HG03432 (cell line): Measurements from ENCODE around the gene MYADML2.

Experiments used
- ATAC-seq: cut with Tn5 transposase; IDR thresholded peaks from one replicate; pipeline ENCODE4 v1.9.1; 2021; ENCODE audit warnings: mild to moderate bottlenecking, moderate library complexity; ENCODE audit not compliant: unreplicated experiment

MYADML2 gene

DNA sequence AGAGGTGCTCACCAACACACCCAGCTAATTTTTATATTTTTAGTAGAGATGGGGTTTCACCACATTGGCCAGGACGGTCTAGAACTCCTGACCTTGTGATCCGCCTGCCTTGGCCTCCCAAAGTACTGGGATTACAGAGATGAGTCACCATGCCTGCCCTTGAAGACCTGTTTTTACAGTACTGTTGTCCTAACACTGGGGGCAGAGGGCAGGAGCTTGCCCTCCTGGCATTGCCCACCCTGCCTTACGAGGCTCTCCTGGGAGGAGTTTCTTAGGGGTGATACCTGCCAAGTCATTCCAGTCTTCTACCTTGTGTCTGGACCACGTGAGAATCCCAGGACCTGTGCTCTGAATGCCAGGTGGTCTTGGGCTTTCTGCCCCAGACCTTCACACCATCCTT lies 33.1 kb upstream of the MYADML2 start:
- ATAC-seq = no peak

DNA sequence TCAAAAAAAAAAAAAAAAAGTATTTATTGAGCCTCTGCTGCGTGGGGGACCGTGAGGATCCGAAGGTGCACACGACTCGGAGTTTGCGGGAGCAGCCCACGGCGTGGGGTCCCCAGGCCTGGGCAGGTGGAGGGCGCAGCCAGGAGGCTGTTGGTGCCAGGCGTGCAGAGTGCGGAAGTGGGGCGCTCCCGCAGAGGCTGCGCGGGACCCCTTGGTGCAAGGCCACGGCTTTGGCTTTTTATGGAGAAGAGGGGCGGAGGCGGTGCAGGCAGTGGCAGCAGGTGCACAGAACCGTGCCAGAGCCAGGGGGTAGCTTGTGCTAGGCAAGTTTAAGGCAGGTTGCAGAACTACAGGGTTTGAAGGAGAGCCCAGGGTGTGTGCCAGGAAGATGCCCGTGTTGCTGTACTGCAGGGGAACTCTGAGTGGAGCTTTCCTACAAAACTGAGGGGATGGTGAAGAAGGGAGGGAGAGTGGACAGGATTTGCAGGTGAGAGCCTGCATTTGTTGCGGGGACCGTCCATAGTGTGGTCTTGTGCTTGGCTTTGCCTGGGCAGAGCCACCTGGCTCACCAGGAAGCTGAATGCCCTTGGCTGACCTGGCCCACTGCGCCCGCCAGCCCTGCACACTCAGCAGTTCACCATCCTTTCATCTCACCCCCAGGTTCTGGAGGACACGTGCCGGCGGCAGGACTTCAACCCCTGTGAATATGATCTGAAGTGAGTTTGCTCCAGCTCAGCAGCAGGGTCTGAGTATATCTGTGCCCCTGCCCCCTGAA lies 31.7 kb upstream of the MYADML2 start:
- no peak for ATAC-seq

DNA sequence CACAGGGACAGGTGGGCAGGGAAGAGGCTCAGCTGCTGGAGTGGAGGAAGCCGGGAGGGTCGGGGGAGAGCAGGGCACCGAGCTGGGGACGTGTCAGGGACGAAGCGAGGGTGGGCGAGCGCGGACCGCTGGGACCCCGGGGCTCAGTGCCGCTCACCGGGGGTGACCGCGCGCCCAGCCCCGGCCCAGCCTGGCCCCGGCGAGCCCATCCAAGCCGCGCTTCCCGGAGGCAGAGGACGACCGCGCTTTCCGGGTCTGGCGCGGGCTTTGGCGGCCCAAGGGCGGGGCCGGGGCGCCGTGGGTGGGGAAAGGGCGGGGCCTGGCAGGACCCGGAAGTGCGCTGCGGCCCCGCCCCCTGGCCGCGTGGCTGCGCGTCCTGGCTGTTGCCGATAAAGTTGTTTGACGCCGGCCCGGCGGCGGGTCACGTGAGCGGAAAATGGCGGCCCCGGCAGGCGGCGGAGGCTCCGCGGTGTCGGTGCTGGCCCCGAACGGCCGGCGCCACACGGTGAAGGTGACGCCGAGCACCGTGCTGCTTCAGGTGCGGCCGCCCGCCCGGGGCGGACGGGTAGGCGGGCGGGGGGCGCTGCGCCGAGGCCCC lies 30.3 kb upstream of the MYADML2 start, which contains the start of gene ASPSCR1:
ASPSCR1 (plus strand) TSS at position 419 of the 598 bp plus-strand sequence; CDS start at position 437, 18 bp downstream.
- ATAC-seq = peak; percentile 85

DNA sequence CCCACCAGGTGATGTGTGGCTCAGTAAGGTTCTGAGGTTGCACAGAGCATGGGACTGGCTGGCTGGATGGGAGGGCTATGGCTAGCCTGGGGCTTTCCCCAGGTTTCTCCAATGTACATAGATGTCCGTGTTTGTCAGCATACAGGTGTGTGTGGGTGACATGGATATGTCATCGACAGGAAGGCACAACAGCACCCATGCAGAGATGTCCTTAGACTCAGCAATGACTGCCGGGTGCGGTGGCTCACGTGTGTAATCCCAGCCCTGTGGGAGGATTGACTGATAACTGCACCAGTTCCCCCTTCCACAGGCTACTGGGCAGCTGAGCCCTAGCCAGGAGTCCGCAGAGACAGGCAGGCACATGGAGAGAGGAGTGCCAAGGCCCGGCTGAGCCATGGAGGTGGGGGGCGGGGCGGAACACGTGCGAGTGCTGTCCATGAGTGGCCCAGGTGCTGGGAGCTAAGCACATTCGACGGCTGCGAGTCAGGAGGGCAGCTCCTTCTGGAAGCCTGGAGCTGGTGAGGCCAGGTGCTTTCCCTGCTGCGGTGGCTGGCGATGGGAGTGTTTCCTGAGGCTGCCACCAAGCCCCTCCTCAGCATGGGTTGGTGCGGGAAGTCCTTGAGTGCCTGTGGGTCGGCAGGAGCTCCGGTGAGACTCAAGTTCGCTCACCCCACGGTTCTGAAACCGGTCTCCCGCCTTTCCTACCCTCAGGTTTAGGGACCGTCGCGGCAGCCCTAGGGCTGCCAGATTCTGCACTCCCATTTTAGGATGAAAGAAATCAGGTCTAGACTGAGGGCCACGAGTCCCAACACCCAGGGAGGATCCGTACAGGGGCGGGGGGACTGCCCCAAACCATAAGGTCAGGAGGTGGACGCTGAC lies 29.5 kb upstream of the MYADML2 start:
- ATAC-seq = peak; percentile 3

DNA sequence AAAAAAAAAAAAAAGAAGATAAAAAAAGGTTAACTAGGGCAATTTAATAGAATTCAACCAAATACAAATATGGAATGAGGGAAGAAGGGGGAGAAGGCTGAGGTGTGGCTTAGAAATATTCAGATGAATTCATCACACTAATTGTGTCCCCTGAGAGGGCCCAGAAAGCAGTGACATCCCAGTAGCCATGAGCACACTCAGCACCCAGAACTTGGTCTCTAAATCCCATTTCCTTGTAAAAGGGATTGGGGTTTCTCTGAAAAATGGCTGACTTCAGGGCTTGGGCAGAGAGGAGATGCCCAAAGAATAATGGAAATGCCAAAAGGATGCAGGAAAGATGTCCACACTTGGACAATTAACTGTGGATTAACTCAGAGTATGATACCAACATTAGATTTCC lies 26.4 kb upstream of the MYADML2 start:
- no peak for ATAC-seq

DNA sequence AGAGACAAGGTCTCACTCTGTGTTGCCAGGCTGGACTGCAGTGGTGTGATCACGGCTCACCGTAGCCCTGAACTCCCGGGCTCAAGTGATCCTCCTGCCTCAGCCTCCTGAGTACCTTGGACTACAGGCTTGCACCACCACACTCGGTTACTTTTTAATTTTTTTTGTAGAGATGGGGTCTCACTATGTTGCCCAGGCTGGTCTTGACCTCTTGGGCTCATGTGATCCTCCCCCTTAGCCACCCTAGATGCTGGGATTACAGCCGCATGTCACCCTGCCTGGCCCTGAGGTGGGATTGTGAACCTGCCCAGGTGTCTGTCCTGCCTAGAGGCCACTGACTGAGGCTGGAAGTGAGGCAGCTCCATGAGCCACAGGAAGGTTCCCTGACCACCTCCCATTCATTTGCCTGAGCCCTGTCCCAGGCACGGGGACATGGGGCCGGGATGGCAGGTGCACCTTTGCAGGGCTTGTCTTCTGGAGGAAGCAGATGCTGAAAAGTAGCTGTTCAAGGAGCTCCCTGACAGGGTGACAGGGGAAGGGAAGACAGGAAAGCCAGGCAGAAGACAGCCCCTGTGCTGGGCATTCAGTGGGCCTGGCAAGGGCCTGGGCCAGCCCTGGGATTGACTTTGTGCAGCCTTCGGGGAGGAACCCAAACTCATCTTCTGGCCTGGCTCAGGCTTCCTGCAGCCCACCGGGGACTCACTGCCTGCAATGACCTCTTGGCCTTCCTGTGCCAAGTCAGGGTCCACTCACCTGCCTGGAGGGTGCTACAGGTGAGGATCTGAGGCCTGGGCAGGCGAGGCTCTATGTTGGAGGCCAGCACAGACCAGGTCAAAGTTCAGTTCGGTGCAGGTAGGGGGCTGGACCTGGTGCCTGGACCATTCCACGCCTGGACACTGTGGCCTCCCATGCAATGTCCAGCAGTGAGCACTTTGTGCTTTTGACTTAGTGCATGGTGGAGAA lies 22.1 kb upstream of the MYADML2 start:
- no peak for ATAC-seq

DNA sequence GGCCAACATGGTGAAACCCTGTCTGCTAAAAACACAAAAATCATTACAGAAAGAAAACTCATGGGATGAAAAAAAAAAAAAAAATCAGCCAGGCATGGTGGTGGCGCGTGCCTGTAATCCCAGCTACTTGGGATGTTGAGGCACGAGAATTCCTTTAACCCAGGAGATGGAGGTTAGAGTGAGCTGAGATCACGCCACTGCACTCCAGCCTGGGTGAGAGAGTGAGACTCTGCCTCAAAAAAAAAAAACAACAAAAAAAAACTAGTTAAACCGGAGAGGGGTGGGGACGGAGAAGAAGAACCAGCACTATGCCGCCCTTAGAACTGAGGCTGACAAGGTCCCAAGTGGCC lies 21.3 kb upstream of the MYADML2 start:
- no peak for ATAC-seq

DNA sequence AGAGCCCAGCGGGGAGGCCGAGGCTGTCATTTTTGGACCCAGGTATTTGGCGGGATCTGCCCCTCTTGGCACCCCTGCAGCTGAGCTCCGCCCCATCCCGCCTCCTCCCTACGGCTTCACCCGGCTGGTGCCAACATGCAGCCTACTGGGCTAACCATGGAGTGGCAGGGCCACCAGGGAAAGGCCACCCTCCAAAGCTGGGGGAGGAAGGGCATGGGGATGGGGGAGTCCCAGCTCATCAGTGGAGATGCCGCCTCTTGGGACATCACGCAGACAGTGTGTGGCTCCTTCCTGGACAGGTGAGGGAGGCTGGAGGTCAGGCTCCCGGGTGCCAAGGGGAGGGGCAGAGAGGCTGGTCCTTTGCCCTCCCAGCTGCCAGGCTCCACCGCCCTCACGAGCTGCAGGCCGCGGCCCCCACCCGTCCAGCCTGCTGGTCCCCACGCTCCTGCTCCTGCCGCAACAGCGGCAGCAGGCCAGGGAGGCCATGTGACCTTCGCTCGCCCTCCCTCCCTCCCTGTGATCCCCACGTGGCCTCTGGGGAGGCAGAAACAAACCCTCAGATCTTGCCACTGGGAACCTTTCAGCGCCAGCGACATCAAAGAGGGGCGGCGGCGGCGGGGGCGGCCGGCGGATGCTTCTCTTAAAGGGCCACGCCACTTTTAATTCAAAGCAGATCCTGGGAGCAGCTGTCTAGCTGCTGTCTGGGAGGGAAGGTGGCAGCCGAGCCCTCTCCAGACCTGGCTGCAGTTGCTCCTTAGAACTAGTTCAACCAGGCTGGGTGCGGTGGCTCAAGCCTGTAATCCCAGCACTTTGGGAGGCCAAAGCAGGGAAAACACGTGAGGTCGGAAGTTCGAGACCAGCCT lies 20.7 kb upstream of the MYADML2 start:
- peak; percentile 64 for ATAC-seq

DNA sequence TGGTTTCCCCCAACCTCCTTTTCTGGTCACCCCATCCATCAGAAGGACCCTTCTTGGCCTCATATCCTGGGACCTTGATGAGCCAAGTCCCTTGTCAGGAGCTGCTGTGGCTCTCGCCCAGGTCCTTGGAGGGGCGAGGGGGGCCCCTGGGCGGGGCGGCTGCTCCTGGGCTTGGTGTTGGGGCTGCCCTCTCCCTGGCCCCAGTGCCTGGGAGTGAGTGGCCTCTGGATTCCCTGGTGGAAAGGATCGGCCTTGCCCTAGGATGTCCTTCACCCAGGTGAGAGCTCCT lies 20.2 kb upstream of the MYADML2 start:
- ATAC-seq = no peak

DNA sequence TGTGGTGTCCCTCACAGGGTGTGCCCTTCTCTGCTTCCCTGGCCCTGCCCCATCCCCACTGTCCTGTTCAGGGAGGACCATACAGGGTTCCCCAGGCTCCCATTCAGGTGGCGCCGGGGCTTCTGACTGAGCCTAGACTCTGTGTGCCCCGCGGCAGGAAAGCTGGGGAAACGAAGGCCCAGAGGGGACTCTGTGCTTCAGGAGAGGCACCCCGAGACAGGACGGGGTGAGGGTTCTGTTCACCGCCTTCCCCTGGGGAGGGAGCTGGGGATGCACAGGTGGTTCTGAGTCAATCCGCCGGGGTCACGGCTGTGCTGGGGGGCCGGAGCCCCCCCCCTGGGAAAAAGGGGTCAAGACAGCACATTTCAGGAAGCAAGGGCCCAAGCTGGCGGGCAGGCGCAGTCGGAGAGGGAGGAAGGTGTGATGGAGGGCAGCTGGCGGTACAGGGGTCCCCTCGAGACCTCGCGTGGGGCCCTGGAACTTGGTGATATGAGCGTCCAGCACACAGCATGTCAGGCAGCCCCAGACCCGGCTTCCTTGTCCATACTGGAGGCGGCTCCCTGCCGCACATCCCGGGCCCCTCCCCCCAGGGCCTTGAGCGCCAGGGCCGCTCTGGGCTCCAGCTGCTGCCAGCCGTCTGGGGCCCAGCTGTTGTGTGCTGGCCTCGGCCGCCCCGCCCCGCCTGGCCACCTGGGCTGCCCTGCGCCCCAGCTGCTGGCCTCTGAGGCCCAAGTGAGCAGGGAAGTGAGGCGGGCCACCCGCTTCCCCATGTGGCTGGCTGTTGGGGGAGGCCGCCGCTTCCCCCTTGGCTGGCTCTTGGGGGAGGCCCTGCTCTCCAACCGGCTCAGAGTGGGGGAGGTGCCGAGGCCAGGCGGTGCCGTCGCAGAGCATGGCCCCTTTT lies 19.6 kb upstream of the MYADML2 start:
- ATAC-seq = no peak

DNA sequence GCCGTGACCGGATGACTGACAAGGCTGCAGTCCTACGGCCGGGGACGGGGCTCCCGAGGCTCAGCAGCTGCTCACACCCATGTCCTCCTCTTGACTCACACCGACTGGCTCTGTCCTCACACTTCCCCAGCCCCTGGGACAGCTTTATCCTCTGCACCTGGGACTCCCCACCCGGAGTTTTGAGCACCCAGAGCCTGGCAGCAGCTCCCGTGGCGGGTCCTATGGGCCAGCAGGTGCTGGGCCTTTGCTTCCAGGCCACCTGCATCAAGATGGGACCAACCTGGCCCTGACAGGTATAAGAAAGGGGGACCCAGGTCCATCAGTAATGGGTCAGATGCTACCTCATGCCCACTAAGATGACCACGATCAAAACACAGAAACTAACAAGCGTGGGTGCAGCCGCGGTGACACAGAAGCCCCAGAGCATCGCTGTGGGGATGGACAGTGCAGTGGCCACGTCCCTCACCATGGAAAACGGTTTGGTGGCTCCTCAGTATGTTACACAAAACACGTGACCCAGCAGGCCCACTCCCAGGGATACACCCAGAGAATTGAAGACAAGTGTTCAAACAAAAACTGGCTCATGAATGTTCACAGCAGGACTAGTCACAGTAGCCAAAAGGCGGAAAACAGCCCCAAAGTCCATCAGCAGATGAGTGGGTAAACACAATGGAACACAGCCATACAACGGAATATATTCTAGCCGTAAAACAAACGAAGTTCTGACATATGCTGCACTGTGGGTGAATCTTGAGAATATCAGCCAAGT lies 17.2 kb upstream of the MYADML2 start:
- no peak for ATAC-seq

DNA sequence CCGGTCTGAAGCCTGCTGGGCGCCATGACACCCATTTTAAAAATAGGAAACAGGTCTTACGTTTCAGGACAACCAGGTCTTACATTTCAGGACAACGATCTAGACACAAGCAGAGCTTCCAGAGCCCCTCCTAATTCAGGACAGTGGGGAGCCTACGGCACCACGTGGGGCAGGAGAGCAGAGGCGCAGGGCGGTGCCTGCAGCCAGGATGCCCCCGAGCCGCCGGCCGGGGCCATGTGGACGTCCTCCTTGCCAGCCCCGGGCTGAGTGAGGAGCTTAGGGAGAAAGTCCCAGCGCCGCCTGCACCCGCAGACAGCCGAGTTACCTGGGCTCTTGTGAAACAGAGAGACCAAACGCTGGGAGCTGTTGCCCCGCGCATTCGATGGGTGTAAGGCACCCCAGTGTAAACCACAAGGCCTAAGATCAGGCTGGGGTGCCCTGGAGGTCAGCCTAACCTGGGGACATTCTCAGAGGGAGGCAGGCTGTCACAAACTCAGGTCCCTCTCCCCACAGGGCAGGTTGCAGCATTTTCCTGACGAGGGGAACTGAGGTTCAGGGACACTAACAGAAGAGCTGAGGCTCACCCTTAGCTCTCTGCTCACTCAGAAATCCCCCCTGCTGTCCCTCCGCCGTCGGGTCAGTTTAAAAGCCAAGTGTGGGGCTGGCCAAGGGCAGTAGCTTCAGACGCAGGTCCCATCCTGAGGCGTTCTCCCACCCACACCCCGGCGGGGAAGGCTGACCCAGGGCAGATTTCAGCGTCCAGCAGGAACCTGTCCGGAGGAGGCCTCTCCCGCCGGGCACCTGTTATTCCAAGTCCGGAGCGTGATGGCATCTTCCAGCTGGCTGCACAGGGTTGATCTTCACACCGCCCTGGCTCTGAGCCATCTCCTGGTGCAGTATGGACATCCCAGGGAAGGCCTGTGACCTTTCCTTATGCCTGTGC lies 15.7 kb upstream of the MYADML2 start:
- no peak for ATAC-seq

DNA sequence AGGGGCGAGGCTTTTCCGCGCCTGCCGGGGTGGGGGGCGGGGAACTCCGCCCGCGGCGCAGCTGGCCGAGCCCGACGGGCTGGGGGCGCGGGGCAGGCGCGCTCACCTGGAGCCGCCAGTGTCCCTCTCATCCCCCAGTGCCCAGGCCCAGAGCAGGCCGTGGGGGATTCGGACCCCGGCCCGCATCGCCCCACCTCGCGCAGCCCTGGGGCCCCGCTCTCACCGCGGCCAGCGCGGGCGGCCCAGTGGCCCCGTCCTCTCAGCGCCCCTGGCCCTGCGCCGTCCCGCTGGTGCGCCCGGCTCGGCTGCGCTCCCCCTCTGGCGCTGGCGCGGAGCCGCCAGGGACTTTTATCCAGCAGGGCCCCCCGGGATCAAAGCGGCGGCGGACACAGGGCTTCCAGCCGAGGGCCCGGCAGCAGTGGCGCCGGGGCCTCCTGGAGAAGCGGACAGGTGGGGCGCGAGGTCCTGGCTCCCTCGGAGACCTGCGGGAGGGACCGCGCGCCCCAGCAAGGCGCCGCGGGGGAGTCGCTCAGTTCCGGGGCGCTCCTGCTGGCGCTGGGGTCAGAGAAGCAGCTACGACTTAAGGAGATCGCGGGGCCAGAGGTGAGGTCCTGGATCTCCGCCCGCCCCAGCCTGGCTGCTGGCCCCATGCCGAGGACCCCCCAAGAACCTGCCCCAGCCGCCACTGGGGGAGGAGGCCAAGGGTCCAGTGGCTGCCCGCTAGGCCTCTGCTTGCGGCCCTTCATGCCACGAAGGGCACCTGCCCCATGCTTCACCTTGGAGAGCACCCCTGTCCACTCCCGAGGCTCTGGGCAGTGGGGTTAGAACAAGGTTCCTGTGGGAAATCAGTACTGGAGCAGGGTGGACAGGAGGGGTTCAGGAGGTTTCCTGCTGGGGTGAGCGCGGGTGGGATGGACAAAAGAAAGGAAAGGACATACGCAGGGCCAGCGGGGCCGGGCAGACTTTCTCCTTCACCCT lies 14.8 kb upstream of the MYADML2 start:
- no peak for ATAC-seq

DNA sequence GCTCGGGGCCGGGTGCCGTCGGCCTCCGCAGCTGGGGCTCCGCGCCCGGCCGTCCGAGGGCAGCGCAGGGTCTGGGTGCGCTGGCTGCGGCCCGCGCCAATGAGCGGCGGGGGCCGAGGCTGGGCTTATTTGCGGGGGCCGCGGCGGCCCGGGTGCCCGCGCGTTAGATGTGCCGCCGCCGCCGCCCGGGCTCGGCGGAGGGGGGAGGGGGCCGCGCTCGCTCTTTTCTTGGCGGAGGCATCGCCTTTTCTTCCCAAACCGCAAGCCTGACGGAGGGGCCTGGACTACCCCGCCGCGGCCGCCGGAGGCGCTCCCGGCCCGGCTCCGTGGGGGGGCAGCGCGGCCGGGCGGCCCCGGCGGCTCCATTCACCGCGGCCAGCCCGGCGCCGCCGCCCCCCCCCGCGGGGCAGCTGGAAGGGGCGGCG lies 14.1 kb upstream of the MYADML2 start, which contains the start of gene NOTUM:
NOTUM (minus strand) TSS at position 101 of the 425 bp plus-strand sequence. CDS start 278 bp downstream, outside the sequence.
- no peak for ATAC-seq

DNA sequence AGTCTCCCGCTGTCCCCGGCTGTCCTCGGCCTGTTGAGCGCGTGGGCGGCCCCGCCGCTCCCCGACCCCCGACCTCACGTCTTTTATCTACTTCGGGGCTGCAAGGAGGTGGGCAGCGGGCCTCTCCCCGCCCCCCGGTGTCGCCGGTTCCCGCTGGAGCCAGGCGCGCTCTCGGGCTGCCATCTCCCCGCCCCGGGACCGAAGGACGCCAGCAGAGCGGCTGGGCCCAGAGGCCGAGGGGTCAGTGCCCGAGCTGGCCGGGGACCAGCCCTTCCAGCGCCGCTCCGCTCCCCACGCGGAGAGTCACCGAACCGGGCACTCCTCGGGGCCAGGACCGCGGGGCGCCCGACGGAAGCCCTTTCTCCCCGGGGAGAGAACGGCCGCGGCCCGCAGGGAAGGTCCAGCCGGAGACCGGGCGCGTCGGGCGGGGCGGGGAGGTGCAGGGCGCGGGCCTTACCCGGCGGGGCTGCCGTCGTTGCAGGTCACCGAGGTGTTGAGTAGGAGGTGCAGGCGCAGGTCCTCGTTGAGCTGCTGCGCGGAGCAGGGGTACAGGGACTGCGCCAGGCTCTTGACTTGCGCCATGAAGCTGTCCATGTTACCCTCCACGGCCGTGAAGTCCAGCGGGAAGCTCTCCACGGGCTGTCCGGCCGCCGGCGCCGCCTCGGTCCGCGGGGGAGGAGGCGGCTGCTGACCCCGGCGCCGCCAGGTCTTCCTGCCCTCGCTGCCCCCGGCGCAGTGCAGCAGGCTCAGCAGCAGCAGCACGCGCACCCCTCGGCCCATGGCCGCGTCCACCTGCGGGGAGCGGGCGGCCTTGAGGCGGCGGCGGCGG lies 13.3 kb upstream of the MYADML2 start:
- ATAC-seq = no peak
